ENCODE data around the gene TGFBR2.
"Not testable (repeated sequence)": the region's sequence is repeated elsewhere in the genome, so short reads cannot be mapped to it uniquely, and the experiment has no call there.

The TGFBR2 gene

DNA sequence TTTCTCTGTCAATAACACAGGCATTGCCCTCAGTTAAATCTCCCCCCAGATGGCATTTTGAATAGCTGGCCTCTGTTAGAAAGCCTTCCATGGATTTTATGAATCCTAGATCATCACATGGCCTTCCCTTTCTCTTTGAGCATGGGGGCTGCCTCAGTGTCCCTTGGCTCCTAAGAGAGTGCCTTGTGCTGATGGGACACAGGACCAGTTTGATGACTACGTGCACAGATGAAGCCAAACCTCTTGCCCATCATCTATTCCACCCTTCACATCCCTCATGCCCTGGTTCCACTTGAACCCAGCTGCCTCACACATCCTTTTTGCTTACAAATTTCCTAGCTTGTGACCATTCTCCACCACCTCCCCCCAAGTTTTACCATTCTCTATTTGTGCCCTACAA lies 12.9 kb downstream of the TGFBR2 start:
- DNase-seq (ENCODE audit: low spot score) = no peak

GRCh38 chr3:30620402-30621360 lies 14.3 kb downstream of the TGFBR2 start:
- DNase-seq (ENCODE audit: low spot score) = no peak

GRCh38 chr3:30621576-30621975 lies 15.2 kb downstream of the TGFBR2 start:
- no peak for DNase-seq (ENCODE audit: low spot score)

DNA sequence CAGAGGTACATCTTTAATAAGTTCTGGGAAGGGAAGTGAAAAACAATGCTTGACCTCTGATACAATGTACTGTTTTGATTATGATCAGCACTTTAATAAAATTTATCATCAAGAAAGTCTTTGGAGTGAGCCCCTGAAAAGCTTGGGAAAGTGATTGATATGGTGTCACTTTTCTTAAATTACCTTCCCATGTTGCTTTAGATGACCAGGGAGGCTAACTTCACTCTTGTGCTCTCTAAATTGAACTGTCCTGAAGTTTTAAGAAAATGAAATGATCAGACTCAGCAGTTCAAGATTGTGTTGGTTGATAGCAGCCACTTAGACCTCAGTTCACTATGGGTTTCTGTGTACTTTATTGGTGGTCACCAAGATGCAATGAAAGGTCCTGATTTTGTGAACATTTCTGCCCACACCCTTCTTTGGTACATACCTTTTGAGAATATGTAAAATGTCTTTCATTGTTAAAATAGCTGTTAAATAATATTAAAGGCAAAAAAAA lies 15.7 kb downstream of the TGFBR2 start:
- no peak for DNase-seq (ENCODE audit: low spot score)

GRCh38 chr3:30622790-30623189 lies 16.4 kb downstream of the TGFBR2 start:
- DNase-seq (ENCODE audit: low spot score) = no peak

DNA sequence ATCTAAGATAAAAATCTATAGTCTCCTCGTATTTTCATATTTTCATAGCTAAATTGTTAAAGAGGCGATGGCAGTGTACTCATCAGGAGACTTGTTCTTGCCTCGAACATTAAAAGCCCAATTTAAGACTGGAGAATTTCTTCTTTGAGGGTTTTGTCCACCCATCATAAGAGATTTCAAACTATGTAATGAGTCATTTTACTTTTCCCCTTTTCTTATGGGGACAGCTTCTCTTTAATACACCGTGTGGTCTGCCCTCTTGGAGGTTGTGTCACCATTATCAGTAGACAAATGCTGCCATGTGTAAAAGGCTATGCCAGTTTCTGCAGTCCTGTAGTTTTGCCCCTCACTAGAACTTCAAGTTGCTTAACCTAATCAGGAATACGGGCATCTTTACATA lies 16.9 kb downstream of the TGFBR2 start:
- DNase-seq (ENCODE audit: low spot score) = no peak

DNA sequence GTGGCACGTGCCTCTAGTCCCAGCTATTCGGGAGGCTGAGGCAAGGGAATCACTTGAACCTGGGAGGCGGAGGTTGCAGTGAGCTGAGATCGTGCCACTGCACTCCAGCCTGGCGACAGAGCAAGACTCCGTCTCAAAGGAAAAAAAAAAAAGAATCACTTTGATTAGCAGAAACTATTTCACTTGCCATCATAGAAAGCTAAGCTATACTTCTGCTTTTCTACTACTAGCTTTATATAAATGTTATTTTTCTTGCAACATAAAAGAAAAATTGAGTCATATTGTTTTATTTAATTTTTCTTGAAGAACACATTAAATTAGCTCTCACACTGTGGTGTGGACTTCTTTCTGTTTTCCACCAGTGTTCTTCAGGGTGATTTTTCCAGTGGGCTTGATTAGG lies 18.1 kb downstream of the TGFBR2 start:
- not testable (repeated sequence) for DNase-seq (ENCODE audit: low spot score)

GRCh38 chr3:30625541-30626438 lies 19.4 kb downstream of the TGFBR2 start:
- DNase-seq (ENCODE audit: low spot score) = no peak

DNA sequence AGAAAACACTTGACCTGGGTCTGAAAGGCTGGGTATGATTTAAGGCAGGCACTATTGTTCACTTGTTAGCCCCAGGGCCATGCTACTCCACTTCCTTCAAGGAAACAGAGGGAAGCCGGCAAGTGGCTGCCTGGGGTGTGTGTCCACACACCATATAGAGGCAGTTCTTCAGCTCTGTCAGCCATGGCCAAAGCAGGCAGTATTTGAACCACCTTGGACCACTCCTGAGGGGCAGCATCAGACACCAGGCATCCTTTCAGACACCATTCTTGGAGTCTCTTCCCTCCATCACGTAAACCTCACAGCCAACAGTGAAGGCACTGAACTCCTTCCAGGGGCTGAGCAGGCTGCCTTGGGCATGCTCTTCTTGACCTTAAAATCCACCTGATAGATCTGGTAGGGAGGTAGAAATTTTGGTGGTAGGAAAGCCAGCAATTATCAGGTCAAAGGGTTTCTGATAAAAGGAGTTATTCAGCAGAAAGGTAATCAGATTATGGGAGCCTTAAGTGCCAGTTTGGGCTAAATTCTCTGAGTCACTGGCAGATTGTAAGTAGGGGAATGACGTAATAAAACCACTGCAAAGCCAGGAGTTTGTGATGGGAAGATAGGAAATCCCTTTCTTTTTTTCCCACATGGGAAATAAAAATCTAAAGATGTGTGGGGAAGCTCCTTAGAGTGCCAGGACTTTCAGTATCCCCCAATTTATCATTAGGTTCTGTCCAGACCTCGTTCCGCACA lies 20.2 kb downstream of the TGFBR2 start:
- no peak for DNase-seq (ENCODE audit: low spot score)

DNA sequence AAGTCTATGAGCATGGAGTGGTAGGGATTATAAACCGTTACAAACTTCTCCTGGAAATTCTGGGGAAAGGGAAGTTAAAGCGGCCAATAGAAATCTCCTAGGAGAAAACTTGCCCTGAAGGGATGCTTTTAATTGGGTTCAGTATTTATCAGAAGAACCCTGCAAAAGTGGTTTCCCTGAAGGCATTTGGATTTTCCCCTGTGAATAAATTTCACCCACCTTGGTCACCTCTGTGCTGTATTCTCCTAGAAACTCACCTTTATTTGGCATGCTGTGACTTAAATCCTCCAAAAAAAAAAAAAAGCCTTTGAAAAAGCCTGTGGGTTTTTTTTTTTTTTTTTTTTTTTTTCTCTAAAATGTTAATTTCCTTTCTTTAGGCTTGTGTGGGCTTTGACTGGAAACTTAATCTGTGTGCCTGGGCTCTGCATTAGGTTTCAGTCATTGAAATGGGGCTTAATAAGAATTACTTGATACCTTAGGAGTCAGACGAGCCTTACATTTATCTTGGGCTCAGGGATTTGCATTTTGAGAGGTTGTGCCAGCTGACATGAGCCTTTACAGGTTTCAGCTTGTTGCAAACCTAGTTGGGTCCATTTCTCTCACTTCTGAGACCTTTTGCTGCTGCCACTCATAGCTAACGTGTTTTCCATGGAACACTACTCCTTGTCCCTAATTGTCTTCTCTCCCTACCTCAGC lies 22.0 kb downstream of the TGFBR2 start:
- DNase-seq (ENCODE audit: low spot score) = no peak

- no peak for DNase-seq (ENCODE audit: low spot score)
These were observed 22.6 kb downstream of the TGFBR2 start for GRCh38 chr3:30628901-30629590.

DNA sequence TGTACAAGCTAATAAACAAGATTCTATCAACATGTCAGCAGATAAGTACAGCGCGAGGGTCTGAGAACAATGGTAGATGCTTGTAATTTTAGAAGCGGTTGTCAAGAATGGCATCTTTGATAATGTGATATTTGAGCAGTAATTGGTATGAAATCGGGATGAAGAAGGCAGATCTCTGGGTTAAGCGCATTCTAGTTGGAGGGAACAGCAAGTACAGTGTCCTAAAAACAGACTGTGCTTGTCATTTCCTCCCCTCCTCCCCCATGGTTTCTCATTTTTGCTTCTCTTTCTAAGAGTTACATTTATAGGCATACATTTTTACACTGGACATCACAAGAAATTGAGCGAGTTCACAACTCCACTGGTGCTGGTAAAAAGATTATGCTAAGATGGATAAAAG lies 23.3 kb downstream of the TGFBR2 start:
- DNase-seq (ENCODE audit: low spot score) = no peak

DNA sequence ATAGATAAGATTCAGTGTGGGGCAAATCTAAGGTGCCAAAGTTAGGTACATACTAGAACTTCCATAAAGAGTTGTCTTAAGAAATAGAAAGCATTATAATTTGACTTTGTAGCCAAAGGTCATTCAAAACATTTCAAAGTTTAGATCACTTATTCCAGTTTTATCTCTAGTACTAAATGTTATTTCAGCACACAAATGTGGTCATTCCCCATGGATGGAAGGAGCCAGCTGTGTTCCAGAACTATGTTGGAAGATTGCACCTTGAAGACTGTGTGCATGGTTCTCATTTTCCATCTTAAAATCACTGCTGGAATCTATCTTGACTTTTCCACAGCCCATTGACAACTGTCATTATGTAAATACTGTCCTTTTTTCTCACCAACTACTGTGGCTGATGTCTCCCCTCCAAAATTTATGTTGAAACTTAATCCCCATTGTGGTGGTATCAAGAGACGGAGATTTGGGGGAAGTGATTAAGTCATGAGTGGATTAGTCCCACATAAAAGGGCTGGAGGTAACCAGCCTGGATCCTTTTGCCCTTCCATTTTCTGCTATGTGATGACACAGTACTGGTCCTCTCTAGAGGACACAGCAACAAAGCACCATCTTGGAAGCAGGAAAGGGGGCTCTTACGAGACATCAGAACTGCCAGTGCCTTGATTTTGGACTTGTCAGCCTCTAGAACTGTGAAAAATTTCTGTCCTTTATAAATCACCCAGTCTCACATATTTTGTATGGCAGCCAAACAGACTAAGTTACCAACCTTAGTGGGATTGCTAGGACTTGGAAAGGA lies 24.0 kb downstream of the TGFBR2 start:
- no peak for DNase-seq (ENCODE audit: low spot score)

- DNase-seq (ENCODE audit: low spot score) = no peak
These were observed 25.0 kb downstream of the TGFBR2 start for GRCh38 chr3:30631243-30631904.

GRCh38 chr3:30632065-30632464 lies 25.7 kb downstream of the TGFBR2 start:
- no peak for DNase-seq (ENCODE audit: low spot score)

- DNase-seq (ENCODE audit: low spot score) = no peak
These were observed 26.1 kb downstream of the TGFBR2 start for GRCh38 chr3:30632521-30632920.

DNA sequence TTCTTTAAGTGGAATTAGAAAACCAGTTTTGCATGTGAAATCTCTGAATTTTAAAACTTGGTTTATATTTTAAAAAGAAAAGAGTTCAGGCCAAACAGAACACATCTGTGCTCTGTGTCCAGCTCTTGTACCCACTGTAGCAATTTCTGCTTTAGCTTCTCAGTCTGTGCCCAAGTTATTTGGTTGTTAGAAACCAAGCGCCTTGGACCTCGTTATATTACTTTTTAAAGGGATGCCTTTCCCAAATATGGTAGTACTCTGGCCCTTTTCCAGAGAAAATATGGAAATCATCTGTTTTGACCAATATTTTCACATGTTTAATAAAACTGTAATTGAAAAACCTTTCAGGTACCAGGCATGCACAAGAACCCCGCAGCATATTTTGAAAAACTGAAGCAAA lies 27.3 kb downstream of the TGFBR2 start:
- DNase-seq (ENCODE audit: low spot score) = no peak

DNA sequence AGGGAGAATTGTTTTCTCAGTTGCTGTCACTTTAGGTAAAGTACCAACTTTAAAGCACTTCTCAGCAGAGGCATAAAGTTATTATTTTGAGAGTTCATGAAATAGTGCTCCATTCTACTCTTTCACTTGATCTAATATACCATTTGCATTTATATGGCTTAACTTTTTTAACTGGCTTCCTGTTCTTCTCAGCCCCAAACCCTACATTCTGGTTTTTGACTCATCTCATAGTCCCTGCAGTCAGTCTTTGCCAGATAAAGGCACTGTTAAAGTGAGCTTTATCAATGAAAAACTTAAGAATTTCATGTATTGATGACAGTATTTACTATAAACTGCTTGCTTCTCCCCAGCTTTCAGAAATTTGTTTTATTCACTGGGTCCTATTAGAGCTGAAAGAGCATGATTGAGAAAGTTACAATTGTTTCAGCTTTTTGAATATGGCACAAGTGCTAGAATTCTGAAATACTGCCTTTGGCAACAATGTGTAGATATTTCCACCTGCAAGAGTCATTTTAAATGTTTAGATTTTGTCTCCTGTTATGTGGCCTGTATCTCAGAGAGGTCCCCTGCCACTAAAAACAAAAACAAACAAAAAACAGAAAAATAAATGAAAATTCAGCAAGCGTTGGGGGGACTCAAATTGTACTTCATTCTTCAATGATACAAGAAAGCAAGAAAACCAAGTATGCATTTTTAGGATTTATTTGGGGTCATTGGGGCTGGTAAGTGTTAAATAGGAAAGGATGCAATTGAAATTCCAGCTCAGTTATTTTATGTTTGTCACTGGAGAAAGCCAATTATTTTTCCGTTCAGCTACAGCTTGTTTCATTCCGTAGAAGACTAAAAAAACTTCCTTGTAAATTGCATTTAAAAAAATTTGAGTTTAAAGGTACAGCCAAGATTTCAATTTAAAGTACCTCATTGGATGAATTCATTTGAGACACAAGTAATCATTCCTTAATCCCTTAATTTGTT lies 28.6 kb downstream of the TGFBR2 start:
- no peak for DNase-seq (ENCODE audit: low spot score)
